NCI-H1436 (cell line): ENCODE results near the gene CLSTN2.

Source experiments
- DNase-seq: peaks from one replicate; lab custom pipeline; 2025; lab: John Stamatoyannopoulos, UW

CLSTN2 gene

DNA sequence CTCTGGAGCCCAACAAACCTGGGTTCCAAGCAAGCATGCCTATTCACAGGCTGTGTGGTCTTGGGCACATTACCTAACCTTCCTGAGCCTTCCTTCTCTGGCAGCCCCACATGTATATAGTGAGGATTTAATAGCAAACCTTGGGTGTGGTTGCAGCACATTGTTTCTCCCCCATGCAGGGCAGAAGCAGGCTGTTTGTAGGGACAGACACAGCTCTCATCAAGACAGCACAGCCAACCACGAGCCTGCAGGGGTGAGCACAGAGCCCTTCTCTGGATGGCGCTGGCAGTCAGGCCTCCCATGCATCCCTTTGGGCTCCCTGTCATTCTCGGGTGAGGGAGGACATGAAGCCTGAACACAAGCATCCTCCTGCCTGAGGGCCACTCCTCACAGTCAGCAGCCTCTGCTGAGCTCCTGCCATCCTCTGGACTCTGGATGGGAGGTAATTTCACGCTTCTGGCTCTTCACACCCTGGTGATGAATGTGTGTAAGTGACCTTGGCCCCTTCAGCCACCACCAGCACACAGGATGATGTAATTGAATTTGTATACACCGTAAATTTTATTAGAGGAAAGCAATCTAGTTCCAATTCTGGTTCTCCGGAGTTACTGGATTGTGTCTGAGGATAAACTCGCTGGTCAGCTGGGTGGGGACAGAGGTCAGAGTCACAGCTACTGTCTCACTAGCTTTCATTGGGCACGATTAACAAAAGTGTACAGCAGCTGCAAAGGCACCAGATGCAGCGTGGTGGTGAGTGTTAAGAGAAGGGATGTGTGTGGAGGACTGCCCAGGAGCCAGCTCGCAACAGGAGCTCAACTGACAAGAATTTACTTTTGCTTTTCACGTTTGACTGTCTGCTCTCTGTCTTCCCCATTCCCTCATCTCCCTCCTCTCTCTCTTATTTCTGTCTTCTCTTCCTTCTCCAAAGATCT is 118.1 kb downstream of the CLSTN2 start:
- DNase-seq = no peak

DNA sequence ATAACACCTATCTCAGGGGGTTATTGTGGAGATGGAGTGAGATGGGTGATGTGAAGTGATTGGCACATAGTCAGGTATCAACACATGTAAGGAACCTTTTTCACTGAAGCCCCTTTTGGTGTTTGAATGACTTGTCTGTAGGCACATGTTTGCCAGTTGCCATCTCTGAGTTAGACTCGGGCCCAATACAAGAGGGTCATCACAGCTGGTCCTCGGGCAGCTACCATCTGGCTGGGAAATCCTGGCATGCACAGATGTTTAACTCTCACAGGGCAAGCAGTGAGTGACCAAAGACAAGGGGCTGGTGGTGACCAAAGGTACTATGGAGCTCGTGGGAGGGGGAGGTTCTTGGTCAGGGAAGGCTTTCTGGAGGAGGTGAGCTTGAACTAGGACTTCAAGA is 118.8 kb downstream of the CLSTN2 start:
- no peak for DNase-seq

DNA sequence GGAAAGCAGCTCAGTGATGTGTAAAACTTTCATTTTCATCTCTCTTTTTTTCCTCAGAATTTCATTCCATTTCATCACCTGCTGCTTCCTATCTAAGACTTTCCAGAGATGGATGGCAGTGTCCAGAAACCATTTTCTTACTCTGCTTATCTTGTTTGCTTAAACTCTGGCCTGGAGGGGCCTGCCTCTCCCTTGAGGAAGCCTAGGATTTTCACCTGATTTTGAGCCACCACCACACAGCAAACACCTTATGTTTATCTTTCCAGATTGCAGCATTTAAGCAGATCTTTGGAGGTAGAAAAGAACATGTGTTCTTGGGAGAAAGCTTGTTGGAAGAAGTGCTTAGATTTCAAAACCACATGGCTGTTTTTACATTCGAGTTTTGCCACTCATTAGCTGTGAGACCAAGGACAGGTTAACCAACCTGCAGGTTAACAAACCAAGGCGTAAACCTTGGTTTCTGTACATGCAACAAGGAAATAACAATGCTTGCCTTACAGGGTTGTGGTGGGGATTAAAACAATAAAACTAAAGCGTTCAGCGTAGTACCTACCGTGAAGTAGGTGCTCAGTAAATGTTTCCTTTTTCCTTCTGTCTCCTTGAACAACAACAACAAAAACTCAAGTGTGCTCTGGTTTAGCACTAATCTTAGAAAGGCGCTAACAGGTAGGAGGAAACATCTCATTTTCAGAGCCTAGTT is 120.3 kb downstream of the CLSTN2 start:
- DNase-seq = no peak

DNA sequence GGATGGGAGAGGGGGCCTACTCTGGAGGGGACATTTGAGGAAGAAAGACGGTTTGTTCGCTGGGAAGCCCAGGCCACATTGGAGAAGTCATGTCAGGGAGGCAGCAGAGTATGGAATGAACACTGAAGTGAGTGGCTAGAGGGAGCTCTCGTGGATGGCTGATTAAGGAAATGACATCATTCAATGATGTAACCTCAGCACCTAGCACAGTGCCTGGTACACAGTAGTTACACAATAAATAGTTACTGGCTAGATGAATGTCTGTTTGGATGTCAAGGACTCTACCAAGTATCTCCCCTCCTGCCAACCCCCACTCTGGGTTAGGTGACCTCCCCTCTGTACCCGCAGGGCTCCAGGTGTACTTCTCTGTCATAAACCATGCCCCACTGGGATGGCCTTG is 121.1 kb downstream of the CLSTN2 start:
- no peak for DNase-seq

DNA sequence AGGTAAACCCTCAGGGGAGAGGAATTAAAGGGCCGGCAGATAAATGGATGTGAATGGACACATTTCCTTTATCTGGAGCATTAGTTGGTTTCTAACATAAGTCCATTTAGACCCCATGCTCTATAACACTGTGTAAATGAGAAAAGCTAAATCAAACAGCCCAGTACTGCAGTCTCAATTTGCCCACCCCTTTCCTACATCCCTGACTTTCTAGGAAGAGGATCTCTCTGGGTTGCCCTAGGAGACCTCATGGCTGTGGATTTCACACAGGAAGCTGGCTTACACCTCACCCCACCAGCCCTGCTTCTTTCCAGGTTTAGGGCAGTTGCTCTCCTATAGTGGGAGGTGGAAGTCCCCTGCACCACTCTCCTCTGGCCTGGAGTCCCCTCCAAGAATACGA is 126.2 kb downstream of the CLSTN2 start:
- no peak for DNase-seq

DNA sequence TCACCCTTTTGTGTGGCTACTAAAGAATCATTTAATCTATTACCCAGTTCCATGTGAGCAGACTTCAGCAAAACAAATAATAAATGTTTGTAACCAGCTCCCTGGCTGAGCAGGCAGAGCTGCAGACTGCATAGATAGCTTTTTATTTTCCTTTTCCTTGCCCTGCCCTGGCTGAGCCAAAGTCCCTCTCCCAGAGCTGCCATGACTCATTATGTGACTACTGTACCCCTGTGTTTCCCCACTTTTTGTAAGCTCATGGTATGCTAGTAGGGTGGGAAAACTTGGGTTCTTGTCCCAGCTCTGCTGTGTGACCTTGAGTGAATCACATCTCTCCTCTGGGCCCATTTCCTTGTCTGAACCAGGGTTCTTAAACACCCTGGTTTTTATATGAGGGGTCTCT is 127.5 kb downstream of the CLSTN2 start:
- no peak for DNase-seq

DNA sequence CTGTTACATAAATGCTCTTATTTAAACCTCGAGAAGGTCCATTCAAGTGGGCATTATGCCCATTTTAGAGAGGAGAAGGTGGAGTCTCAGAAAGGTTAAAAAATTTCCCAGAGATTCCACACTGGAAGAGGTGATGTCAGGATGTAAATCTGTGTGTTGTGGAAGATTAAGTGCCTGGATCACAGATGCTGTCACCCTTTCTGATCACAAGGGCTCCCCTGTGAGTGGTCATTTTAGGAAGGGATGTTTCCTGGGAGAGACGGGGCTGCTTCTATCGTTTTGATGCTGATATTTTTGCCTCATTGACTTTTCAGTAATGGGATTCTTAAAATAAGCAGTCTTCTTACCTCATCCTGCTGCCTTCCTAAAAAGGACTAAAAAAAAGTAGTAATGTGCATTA is 132.5 kb downstream of the CLSTN2 start:
- no peak for DNase-seq

DNA sequence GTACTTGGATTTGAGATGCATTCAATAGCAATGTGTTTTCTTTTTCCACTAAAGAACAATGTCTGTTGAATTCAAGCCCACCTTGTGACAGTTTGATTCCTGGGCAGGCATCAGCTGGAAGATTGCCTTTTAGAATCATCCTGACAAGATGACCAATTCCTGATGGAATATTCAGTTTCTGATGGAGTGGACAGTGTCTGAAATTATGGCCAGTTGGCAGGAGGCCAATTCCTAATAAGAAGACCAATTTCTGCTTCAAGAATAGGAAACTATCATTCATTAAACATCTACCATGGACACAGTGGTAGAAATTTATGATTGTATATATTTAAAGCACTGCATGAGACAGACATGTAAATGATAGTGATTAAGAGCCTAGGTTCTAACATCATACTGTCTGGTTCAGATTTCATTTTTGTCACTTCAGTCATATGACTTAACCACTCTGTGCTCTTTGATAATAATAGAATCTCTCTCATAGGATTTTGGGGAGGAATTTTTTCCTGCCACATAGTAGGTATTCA is 133.6 kb downstream of the CLSTN2 start:
- no peak for DNase-seq

DNA sequence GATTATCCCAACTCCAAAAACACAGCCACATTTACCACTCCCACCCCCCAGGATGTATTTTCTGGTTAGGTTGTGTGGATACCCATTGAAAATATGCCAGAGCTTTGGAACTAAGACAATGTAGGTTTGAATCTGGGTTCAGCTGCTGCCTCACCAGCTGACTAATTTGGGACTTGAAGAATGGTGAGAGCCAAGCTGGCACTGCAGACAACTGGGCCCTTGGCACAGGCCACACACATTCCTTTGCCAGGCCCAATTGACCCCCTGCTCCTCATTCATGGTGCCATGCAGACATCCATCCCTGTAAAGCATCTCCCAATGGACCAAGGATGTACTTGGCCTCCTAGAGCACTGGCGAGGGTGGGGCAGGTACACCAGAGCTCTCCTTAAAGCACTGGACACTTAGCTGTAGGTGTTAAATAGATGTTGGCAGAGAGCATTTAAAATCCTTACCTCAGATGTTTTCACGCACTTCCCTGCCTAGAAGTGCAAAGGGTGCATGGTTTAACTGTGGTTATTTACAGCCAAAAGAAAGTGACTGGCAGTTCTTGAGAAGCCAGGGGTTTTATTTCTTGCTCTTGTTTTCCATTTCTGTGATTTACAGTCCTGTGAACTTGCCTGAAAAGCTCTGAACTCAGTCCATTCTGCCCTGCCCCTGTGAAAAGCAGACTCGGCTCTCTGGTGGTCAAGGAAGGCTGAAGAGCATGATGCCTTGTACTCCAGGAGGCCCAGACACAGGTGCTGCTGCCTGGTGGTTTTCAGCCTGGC is 138.5 kb downstream of the CLSTN2 start:
- no peak for DNase-seq

DNA sequence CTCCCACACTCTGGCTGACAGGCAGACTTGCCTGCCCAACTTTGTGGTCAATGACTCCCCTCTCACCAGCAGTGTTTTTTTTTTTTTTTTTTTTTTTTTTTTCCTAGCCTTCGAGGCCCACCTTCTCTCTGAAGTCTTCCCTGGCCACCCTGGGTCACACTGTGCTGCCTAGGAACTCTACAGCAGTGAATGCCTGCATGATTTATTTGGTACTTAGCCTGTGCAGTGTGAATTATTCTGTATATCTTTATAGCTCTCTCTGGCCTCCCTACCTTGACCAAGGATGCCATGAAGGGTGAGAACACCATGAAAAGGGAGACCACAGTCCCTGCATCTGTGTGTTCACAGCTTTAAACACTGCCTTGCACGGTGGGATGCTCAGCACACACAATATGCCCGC is 141.6 kb downstream of the CLSTN2 start:
- DNase-seq = no peak

DNA sequence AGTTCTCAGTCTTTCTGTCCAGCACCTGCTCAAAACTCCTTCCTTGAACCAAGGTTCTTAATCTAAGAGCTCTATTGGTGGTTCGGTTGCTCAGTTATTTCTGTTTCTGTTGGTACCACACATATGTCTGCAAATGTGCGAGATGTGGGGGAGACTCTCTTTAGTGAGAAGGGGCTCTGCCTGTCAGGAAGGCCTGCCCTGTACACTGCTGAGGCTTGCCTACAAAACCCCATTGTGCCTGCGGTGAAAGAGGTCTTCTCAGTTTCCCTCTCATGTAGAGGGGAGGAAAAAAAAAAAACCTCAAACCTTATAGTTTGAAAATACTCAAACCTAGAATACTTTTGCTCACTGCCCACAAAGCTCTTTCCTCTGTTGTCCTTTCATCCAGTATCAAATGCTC is 142.4 kb downstream of the CLSTN2 start:
- no peak for DNase-seq

DNA sequence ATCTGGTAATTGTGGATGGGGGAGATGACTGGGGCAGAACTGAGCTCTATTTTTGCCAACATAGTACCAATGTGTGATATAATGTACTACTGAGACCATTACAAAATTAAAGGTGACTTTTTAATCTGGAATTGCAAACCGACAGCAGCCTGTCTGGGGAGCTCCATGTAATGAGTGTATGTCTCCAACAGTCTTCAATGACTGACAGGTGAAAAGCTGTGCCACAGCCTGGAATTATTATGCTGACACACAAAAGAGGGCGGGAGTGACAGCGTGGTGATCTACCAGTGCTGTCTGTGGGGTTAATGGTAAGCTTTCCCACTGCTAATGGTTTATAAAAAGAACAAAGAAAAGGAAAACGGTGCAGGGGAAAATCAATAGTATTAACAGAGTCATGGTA is 143.4 kb downstream of the CLSTN2 start:
- no peak for DNase-seq

DNA sequence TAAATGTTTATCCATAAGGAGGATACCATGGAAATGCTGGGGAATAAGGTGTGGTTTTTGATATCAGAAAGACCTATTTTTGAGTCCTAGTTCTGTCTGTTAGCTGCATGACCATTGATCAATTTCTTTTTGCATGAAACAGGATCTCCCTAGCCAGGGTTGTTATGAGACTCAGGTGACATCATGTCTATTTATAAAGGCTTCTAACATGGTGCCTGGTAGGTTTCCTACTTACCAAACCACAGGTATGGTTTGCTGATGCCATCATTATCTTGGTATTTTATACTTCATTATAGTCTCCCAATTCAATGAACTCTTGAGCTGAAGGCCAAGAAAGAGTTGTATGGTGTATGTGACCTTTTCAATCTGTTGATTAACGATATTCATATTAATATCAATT is 144.0 kb downstream of the CLSTN2 start:
- DNase-seq = no peak

DNA sequence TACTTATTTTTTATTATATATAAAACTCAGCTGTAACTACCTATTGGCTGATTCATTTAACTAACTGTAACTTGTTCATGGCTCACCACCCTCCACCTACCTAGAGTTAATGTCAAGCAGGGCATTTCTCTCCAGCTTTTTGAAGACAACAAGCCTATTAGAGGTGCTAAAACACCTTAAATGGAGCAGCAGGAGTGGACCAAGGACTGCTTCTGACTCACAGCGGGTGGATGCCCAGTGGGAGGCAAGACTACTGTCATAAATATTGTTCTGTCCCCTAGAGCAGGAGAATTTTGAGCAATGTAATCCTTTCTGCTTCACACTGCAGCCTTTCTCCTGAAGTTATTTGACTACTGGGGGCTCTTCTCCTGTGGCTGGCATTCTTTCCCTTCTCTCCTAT is 146.9 kb downstream of the CLSTN2 start:
- DNase-seq = no peak

DNA sequence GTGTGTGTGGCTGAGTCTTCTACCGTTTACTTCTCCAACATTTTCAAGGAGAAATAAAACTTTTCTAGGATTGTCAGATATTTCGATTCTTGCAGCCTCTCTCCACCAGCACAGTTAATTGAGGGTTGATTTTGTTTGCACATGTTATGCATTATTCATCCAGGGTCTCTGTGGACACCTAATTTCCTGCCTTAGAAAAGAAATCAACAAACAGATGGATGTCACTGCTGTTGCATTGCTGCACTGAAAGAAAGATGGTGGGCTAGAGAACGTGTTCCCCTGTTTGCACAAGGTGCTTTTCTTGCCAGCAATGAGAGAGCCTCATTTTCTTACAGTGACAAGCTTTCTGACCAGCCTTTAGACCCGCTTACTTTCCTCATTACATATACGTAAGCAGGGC is 150.0 kb downstream of the CLSTN2 start:
- peak; percentile 17 for DNase-seq

DNA sequence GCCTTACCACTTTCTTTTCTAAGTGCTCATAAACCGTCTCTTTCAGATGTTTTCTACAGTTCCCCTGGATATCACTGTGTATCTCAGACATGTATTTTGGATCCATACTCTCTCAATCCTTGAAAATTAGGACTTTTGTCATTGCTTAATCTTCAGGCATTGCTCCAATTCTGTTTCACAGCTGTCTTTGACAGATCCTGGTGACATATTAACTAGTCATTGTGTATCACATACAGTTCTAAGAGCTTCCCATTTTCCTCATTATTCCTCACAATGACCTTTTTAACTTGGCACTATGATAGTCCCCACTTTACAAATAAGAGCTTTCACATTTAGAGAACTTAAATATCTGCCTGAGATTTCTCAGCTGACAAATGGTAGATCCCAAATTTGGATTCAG is 151.7 kb downstream of the CLSTN2 start:
- no peak for DNase-seq

DNA sequence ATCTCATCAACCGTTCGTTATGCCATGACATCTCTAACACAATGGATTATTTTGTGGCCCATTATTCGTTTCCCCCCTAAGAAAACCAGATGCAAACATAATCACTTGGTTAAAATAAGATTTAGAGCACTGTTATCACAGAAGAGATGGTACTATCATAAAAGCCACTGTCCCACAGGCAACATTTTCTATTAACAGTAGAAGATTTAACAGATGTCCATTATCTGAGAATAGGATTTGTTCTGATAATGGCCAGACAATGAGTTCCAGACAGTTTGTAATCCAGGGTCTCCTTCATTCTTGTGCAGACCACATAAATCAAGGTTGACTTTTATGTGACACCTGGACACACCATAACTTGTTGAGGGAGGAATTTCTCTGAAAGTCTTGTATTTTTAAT is 153.1 kb downstream of the CLSTN2 start:
- DNase-seq = no peak

DNA sequence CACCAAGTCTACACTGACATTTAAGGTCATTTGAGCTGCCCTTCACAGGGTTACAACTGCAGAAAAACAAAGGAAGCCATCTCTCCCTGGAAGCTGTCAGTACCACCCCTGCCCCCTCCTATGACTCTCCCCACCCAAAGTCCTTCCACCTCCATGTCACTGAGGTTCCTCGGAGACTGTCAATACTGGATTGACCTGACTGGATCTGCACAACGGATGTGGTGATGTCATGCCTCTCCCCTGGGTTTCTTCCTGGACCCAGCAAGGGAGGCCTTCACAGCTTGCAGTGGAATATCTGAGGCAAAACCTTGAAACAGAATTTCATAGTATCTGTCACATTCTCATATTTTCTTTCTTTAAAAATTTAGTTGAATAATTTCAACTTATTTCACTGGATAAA is 153.5 kb downstream of the CLSTN2 start:
- DNase-seq = no peak

DNA sequence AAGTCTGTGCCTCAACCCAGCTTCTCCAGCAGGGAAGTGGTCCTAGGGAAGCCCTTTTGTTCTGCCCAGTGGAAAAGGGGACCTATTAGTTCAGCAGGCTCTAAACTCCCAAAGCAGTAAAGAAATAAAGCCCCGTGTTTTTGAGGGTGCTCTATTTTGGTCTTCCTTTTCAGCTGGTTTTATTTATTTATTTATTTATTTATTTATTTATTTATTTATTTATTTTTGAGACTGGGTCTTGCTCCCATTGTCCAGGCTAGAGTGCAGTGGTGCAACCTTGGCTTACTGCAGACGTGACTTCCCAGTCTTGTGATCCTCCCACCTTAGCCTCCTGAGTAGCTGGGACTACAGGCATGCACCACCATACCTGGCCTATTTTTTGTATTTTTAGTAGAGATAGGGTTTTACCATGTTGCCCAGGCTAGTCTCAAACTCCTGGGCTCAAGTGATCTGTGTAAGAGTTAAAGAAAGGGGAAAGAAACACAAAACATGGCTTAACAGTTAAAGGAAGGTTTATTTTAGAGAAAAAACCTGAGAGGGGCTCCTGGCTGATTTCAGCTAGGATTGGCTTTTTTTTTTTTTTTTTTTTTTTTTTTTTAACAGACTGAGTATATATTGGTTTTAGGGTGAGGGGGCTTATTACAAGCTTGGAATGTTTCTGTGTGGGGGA is 154.6 kb downstream of the CLSTN2 start:
- no peak for DNase-seq

DNA sequence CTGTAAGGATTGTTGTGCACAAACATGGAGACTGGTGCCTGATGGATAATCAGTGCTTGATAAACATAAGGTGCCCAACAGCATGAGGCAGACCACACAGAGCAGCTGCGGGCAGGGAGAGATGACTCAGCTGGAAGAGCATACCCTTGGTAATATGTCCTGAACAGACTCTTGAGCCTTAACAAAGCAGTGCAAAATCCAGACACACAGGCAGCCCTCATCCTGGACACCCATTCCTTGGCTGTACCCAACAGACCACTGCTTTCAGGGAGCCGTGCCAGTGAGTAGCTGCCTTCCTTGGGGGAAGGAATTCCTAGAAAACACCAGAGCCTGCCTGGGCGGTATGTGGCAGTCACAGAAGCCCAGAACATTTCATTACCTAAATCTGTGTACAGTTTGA is 156.2 kb downstream of the CLSTN2 start:
- no peak for DNase-seq

DNA sequence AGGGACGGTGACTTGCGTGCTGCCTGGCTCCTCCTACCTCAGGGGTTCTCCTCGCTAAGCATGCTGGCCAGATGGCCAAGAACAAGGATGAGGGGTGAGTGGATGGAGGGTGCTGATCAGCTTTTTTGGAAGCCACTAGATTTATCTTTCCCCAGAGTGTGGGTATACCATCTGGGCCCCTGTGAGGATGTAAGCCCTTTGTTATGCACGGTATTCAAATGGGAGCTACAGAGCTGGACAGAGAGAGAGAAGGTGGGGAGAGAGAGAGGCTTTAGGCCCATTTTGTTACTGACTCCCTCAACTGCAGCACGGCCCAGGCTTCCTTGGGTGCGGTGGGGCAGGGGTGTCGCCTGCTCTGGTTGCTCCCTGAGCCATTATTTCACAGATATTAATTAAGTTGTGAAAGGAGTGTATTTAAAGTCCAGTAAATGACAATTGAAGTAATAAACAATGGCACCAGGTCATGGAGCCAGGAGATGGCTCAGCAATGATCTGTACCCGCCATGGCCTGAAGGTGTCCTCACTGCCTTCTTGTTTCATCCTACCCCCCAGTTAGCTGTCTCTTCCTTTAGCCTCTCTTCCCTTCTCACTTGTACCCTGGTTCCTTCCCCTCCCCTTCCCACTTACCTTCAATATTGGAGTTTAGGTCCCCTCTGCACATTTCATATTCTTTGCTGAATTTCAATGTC is 158.0 kb downstream of the CLSTN2 start:
- DNase-seq = no peak
